Tibial nerve (tissue), 4 donors: ENCODE data around the gene ACTN1. TPM values are rescaled to one million over a fixed set of nuclear protein-coding genes. Genes with fewer than 3 reads are reported as not detected.

Experiments used
- DNase-seq, 2 donors: peaks; one replicate each; pipeline ENCODE4 v3.0.0-alpha.2; 2019; ENCODE audit warnings: low spot score in 2 of 2
- H3K27ac ChIP-seq, 4 donors: fragments of 200-600 bp; sonication (generic) in 3 of 4; one replicate each; pipeline ENCODE4 v1.5.1; 2017 to 2019; ENCODE audit warnings: mild to moderate bottlenecking in 1 of 4
- H3K27me3 ChIP-seq, 2 donors: fragments of 200-600 bp; sonication (generic) in 1 of 2; one replicate each; pipeline versions ENCODE4 v1.5.1 to v1.6.0; 2017 to 2019
- H3K36me3 ChIP-seq, 3 donors: fragments of 200-600 bp; sonication (generic); one replicate each; pipeline ENCODE4 v1.5.1; 2018 to 2019
- H3K4me1 ChIP-seq, 4 donors: fragments of 200-600 bp; sonication (generic) in 3 of 4; one replicate each; pipeline ENCODE4 v1.5.1; 2017 to 2019
- H3K4me3 ChIP-seq, 4 donors: fragments of 200-600 bp; sonication (generic) in 3 of 4; one replicate each; pipeline ENCODE4 v1.5.1; 2017 to 2019; ENCODE audit warnings: mild to moderate bottlenecking in 1 of 4, moderate library complexity in 1 of 4
- H3K9me3 ChIP-seq, 4 donors: fragments of 200-600 bp; sonication (generic) in 3 of 4; one replicate each; pipeline ENCODE4 v1.5.1; 2017 to 2019
- CTCF ChIP-seq, 5 experiments: fragments of 200-600 bp in 3 of 5; fragments of 450-650 bp in 2 of 5; sonication (generic) in 3 of 5; IDR thresholded peaks; one replicate each; pipeline ENCODE4 v1.5.1; 2016 to 2019; ENCODE audit warnings: antibody characterized with exemption in 5 of 5, mild to moderate bottlenecking in 3 of 5, moderate library complexity in 2 of 5
- EP300 ChIP-seq, 2 donors: sonication (generic); formaldehyde crosslinking; IDR thresholded peaks; one replicate each; pipeline ENCODE4 v1.6.1; 2017; ENCODE audit warnings: antibody characterized with exemption in 2 of 2, mild to moderate bottlenecking in 1 of 2
- POLR2A ChIP-seq, 2 donors: fragments of 450-650 bp; IDR thresholded peaks; one replicate each; pipeline ENCODE4 v1.6.1; 2017; ENCODE audit warnings: antibody characterized with exemption in 2 of 2, mild to moderate bottlenecking in 2 of 2, moderate library complexity in 2 of 2
- WGBS, 2 donors: methylation state at CpG; one replicate each; pipeline ENCODE4 v1.1.5; 2018; 5-methylcytosine and 5-hydroxymethylcytosine counted together
- total RNA-seq, 4 donors: library from RNA; depleted of rRNA; stranded (reverse); fragments of >200 nt; gene quantifications; one replicate each; pipeline ENCODE4 v1.1.0, GENCODE V29; 2016

The ACTN1 gene
- total RNA-seq, 4 donors from 2014 or later = 130 to 273 (median 152) TPM

- TF ChIP-seq POLR2A (IDR thresholded peaks at IDR 0.05) = no peak
- TF ChIP-seq CTCF (IDR thresholded peaks at IDR 0.05) = no peak
- TF ChIP-seq EP300 (IDR thresholded peaks at IDR 0.05) = no peak
- no peaks in the 10 kb centered on the region for H3K27me3 ChIP-seq
- peaks cover 0 to 81% (median 0%) of the 10 kb centered on the region in 3 donors for H3K36me3 ChIP-seq
- no peak overlapping the region for H3K27ac ChIP-seq
- H3K4me3 ChIP-seq = no peak overlapping the region
- no peaks in the 10 kb centered on the region for H3K4me1 ChIP-seq
- no peaks in the 10 kb centered on the region for H3K9me3 ChIP-seq
- WGBS, 2 donors = 84 to 88% methylated on average over 20 of the region's 20 CpGs
- DNase-seq = no peak
Measured at GRCh38 chr14:68888025-68888850, 90.9 kb downstream of the ACTN1 start.

GRCh38 chr14:68886109-68886434 is 93.0 kb downstream of the ACTN1 start:
- DNase-seq = no peak
- H3K27ac ChIP-seq = no peak overlapping the region

GRCh38 chr14:68885226-68886108 is 93.6 kb downstream of the ACTN1 start:
- H3K4me1 ChIP-seq = no peaks in the 10 kb centered on the region
- 94 to 95% methylated on average over 22 of the region's 22 CpGs for WGBS, 2 donors
- DNase-seq = no peak
- no peaks in the 10 kb centered on the region for H3K27me3 ChIP-seq
- H3K4me3 ChIP-seq = no peak overlapping the region
- H3K27ac ChIP-seq = no peak overlapping the region
- H3K36me3 ChIP-seq = peaks cover 0 to 84% (median 0%) of the 10 kb centered on the region in 3 donors
- no peak for TF ChIP-seq EP300 (IDR thresholded peaks at IDR 0.05)
- TF ChIP-seq CTCF (IDR thresholded peaks at IDR 0.05) = no peak
- TF ChIP-seq POLR2A (IDR thresholded peaks at IDR 0.05) = no peak
- H3K9me3 ChIP-seq = no peaks in the 10 kb centered on the region

More at GRCh38 chr14:68886109-68886434, 93.0 kb downstream of the ACTN1 start:
- Histone ChIP-seq H3K4me3 (no peak overlapping the region), H3K9me3 (no peaks in the 10 kb centered on the region), H3K27me3 (no peaks in the 10 kb centered on the region), H3K36me3 (peaks cover 0 to 84% (median 0%) of the 10 kb centered on the region in 3 donors), H3K4me1 (no peaks in the 10 kb centered on the region)
- TF ChIP-seq POLR2A (IDR thresholded peaks at IDR 0.05) (no peak), EP300 (IDR thresholded peaks at IDR 0.05) (no peak), CTCF (IDR thresholded peaks at IDR 0.05) (no peak)
- WGBS, 2 donors = 59 to 61% methylated on average over 4 of the region's 4 CpGs

- TF ChIP-seq POLR2A (IDR thresholded peaks at IDR 0.05) (no peak), CTCF (IDR thresholded peaks at IDR 0.05) (no peak), EP300 (IDR thresholded peaks at IDR 0.05) (no peak)
- WGBS, 2 donors = 87 to 88% methylated on average over 10 of the region's 10 CpGs
- Histone ChIP-seq H3K4me1 (no peaks in the 10 kb centered on the region), H3K27ac (no peak overlapping the region), H3K9me3 (no peaks in the 10 kb centered on the region), H3K36me3 (peaks cover 0 to 84% (median 0%) of the 10 kb centered on the region in 3 donors), H3K4me3 (no peak overlapping the region), H3K27me3 (no peaks in the 10 kb centered on the region)
- DNase-seq = no peak
Measured at GRCh38 chr14:68884031-68885030, 94.8 kb downstream of the ACTN1 start.
